HFF-Myc (cell line): Measurements from ENCODE around the gene ANKDD1A.

Experiments
- DNase-seq: peaks from one replicate; pipeline ENCODE4 v3.0.0-alpha.2; 2011; ENCODE audit warnings: low read depth; ENCODE audit errors: extremely low read depth
- H3K4me3 ChIP-seq: replicated peaks from 2 replicates; pipeline ENCODE4 v1.5.1; 2011; ENCODE audit warnings: low read depth, mild to moderate bottlenecking, control low read depth, low read length
- TF ChIP-seq, protein P1 (sequence below): IDR thresholded peaks from 2 replicates; pipeline ENCODE4 v1.5.1; 2012; ENCODE audit warnings: mild to moderate bottlenecking, low read depth, low read length, control low read depth; ENCODE audit errors: missing control alignments

The ANKDD1A gene

DNA sequence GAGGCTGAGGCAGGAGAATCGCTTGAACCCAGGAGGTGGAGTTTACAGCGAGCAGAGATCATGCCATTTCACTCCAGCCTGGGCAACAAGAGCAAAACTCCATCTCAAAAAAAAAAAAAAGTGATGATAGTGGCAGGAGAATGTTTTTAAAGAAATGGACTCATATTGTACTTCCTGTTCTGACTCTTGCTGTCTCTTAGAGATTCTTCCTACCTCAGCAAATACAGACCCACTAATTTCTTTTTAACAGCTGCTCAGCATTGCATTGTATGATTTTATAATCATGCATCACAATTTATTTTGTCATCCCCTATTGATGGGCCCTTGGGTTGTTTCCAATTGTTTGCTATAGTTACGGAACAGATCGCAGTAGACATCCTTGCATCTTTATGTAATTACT lies 8.8 kb upstream of the ANKDD1A start:
- H3K4me3 ChIP-seq = no peak overlapping the region
- TF ChIP-seq, protein P1, sequence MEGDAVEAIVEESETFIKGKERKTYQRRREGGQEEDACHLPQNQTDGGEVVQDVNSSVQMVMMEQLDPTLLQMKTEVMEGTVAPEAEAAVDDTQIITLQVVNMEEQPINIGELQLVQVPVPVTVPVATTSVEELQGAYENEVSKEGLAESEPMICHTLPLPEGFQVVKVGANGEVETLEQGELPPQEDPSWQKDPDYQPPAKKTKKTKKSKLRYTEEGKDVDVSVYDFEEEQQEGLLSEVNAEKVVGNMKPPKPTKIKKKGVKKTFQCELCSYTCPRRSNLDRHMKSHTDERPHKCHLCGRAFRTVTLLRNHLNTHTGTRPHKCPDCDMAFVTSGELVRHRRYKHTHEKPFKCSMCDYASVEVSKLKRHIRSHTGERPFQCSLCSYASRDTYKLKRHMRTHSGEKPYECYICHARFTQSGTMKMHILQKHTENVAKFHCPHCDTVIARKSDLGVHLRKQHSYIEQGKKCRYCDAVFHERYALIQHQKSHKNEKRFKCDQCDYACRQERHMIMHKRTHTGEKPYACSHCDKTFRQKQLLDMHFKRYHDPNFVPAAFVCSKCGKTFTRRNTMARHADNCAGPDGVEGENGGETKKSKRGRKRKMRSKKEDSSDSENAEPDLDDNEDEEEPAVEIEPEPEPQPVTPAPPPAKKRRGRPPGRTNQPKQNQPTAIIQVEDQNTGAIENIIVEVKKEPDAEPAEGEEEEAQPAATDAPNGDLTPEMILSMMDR = no peak

DNA sequence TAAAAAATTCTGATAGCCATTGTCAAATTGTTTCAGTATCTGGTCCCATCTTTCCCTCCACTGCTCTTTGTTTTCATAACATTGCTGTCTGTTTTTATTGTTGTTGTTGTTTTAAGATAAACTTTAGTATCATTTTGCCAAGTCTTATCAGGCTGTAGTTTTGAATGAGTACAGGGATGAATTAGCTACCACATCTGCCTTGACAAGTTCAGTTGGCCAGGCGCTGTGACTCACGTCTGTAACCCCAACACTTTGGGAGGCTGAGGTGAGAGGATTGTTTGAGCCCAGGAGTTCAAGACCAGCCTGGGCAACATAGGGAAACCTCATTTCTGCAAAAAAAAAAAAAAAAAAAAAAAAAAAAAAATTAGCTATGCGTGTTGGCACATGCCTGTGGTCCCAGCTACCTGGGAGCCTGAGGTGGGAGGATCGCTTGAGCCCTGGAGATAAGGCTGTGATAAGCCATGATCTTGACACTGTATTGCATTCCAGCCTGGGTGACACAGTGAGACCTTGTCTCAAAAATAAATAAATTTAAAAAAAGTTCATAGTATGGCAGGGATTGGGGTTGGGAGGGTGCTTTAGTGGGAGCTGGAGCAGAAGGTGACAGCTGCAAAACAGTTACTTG lies 8.3 kb upstream of the ANKDD1A start:
- no peak overlapping the region for H3K4me3 ChIP-seq
- DNase-seq = no peak
- TF ChIP-seq, protein P1 = no peak

More for the DNA sequence above, 8.8 kb upstream of the ANKDD1A start:
- DNase-seq = no peak

DNA sequence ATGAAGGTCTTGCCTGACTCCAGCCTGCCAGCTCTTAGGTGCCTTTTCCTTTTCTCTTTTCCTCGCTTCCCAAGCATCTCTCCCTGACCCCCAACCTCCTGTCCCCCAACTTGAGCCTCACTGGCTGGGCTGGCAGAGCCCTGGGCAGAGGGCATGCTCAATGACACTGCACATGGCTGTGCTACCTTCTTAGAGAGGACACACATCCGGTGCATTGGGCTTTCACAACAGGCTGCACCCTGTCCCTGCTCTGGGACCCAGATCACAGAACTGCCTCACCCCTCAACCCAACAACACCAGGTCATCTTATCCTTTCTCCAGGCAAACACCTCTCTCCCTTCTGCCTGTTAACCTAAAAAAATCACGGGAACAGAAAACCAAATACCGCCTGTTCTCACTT lies 7.5 kb upstream of the ANKDD1A start:
- H3K4me3 ChIP-seq = no peak overlapping the region
- DNase-seq = no peak
- TF ChIP-seq, protein P1 = no peak

DNA sequence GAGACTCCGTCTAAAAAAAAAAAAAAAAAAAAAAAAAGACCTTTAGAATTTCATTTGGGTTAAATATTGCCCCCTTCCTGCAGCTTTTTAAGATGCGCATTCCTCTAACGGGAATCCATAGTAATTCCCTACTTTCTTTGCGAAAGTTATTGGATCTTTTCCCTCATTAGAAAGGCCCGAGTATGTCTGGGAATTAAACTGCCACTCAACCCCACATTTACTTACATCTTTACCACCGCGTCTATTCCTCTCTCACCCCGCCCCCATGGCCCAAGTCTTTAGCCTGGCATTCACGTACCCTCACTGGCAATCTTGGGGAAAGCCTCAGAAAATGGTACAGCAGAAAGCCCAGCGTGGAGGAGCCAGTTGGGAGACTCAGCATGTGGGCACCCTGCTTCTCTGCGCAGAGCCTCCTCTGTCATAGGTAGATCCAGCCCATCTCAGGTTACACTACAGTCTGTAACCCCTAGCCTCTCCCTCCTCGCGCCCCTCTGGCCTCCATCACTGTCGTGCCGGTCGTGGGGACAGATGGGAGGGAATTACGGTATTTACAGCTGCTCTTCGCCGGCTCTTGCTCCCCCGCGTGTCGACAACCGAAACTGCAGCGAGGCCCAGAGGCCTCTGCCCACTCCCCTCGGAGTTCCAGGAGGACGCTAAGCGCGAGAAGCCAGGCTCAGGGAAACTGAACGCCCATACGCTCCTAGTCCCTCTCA lies 6.4 kb upstream of the ANKDD1A start:
- no peak overlapping the region for H3K4me3 ChIP-seq
- TF ChIP-seq, protein P1 = peak; percentile 67
- no peak for DNase-seq

DNA sequence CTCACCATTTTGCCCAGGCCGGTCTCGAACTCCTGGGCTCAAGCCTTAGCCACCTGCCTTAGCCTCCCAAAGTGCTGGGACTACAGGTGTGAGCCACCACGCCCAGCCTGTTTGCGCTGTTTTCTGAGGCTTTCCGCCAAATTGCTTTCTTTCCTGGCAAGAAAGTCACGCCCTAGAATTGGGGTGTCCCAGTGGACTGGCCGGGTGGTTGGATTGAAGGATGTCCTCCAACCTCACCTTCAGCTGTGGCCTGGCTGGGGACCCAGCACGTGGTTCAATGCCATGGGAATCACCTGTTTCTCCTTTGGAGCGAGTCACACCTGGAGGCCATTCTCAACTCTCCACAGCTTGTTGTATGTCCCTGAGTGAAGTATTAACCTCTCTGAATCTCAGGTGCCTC lies 5.8 kb upstream of the ANKDD1A start:
- TF ChIP-seq, protein P1 = no peak

DNA sequence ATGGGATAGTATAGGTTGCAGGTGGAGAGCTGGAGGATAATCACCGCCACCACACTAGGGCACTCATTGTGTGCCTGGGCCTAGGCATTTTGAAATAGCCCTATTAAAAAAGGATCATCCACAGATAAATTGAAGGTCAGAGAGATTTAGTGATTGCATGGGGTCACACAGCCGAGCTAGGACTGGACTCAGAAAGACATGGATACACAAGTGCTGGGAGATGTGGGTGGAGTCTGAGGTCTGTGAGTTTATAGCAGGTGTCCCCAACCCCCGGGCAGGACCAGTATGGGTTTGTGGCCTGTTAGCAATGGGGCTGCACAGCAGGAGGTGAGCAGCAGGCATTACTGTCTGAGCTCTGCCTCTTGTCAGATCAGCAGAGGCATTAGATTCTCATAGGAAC lies 5.3 kb upstream of the ANKDD1A start:
- no peak overlapping the region for H3K4me3 ChIP-seq
- TF ChIP-seq, protein P1 = no peak
- DNase-seq = no peak

More for the DNA sequence above, 5.8 kb upstream of the ANKDD1A start:
- no peak overlapping the region for H3K4me3 ChIP-seq
- no peak for DNase-seq
